ENCODE measurements around the gene EIF2B4.

GRCh38 chr2:27336173-27336572 is 34.0 kb downstream of the EIF2B4 start:
- TF ChIP-seq CTCF (IDR thresholded peaks at IDR 0.05) (no peak), POLR2A (IDR thresholded peaks at IDR 0.05) (no peak)
